Natural killer cell (primary cell): ENCODE results near the gene NAV2. TPM values are rescaled to one million over a fixed set of nuclear protein-coding genes. Genes with fewer than 3 reads are reported as not detected.

ENCODE experiments used
- ATAC-seq, 3 donors: fragments of 150-1000 bp in 2 of 3; fragments of 200-7000 bp in 1 of 3; cut with Tn5 transposase; 1 replicate in 1 of 3; 2 replicates in 2 of 3; pipeline ENCODE4 v1.10.0; 2021; ENCODE audit warnings: mild to moderate bottlenecking in 2 of 3, moderate library complexity in 2 of 3
- DNase-seq, 2 donors: peaks; one replicate each; pipeline versions ENCODE4 v3.0.0 to v3.0.0-alpha.2; 2013 to 2021; ENCODE audit warnings: mixed read lengths in 1 of 2
- H3K27ac ChIP-seq: one replicate; pipeline ENCODE4 v1.5.1; 2013; ENCODE audit warnings: mild to moderate bottlenecking, low read length
- H3K27me3 ChIP-seq: one replicate; pipeline ENCODE4 v1.6.1; 2013; ENCODE audit warnings: low read length; ENCODE audit not compliant: control insufficient read depth, insufficient read depth
- H3K36me3 ChIP-seq: one replicate; pipeline ENCODE4 v1.6.1; 2013; ENCODE audit warnings: low read length; ENCODE audit not compliant: control insufficient read depth, insufficient read depth
- H3K4me1 ChIP-seq: one replicate; pipeline ENCODE4 v1.6.1; 2013; ENCODE audit warnings: low read length; ENCODE audit not compliant: control insufficient read depth, insufficient read depth
- H3K4me3 ChIP-seq: one replicate; pipeline ENCODE4 v1.5.1; 2013; ENCODE audit warnings: low read length
- H3K9me3 ChIP-seq: one replicate; pipeline ENCODE4 v1.6.1; 2013; ENCODE audit warnings: low read length; ENCODE audit not compliant: control insufficient read depth, insufficient read depth
- H3K27ac Mint-ChIP-seq, 2 donors: one replicate each; pipeline ENCODE4 v1.8.0; 2022; ENCODE audit warnings: mild to moderate bottlenecking in 2 of 2, mixed read lengths in 2 of 2, moderate library complexity in 1 of 2
- H3K27me3 Mint-ChIP-seq, 2 donors: one replicate each; pipeline ENCODE4 v1.8.0; 2022; ENCODE audit warnings: low read depth in 2 of 2, mixed read lengths in 2 of 2
- H3K36me3 Mint-ChIP-seq: one replicate; pipeline ENCODE4 v1.8.0; 2022; ENCODE audit warnings: mixed read lengths
- H3K4me1 Mint-ChIP-seq, 2 donors: one replicate each; pipeline ENCODE4 v1.8.0; 2022; ENCODE audit warnings: mixed read lengths in 2 of 2
- H3K4me3 Mint-ChIP-seq: one replicate; pipeline ENCODE4 v1.8.0; 2022; ENCODE audit warnings: mild to moderate bottlenecking, moderate library complexity, mixed read lengths
- H3K9me3 Mint-ChIP-seq, 2 donors: one replicate each; pipeline ENCODE4 v1.8.0; 2022; ENCODE audit warnings: mixed read lengths in 2 of 2
- CTCF ChIP-seq: fragments of 200-600 bp; IDR thresholded peaks from one replicate; pipeline ENCODE4 v1.8.0; 2022; ENCODE audit warnings: antibody characterized with exemption
- WGBS: methylation state at CpG from one replicate; pipeline ENCODE4 v1.1.7; 2013; ENCODE audit warnings: missing lambda C conversion rate; ENCODE audit not compliant: insufficient coverage; 5-methylcytosine and 5-hydroxymethylcytosine counted together
- intact Hi-C: fragments of 100-400 bp; cut with micrococcal nuclease; formaldehyde crosslinking; loops from one replicate; pipeline ENCODE4 v1.14.2; 2022
- total RNA-seq, 4 donors: library from RNA; stranded (reverse); fragments of 120-200 nt in 1 of 4; gene quantifications; one replicate each; pipeline versions ENCODE4 v1.2.3 to v1.2.4, GENCODE V29; 2013 to 2022

NAV2 gene
- total RNA-seq, 3 donors from 2014 or later (not counting 1 experiment from before 2014, with no cell fraction given): 0.14 to 1.6 (median 0.43) TPM

GRCh38 chr11:19735157-19735908, 22.7 kb downstream of the NAV2 start:
- TF ChIP-seq CTCF: no peak
- no peaks in the 10 kb centered on the region for H3K36me3 Mint-ChIP-seq
- H3K27ac Mint-ChIP-seq: no peak overlapping the region
- Histone ChIP-seq H3K9me3 (no peaks in the 10 kb centered on the region), H3K4me1 (no peaks in the 10 kb centered on the region), H3K36me3 (no peaks in the 10 kb centered on the region), H3K27ac (no peak overlapping the region), H3K27me3 (no peaks in the 10 kb centered on the region), H3K4me3 (no peak overlapping the region)
- no peak overlapping the region for H3K4me3 Mint-ChIP-seq
- H3K4me1 Mint-ChIP-seq: no peaks in the 10 kb centered on the region
- H3K27me3 Mint-ChIP-seq: no peaks in the 10 kb centered on the region
- 88% methylated on average over 7 of the region's 7 CpGs for WGBS
- intact Hi-C loops: no loop called here
- DNase-seq: no peak
- no peak for ATAC-seq
- H3K9me3 Mint-ChIP-seq: no peaks in the 10 kb centered on the region

GRCh38 chr11:19735909-19736498, 23.4 kb downstream of the NAV2 start:
- H3K27ac Mint-ChIP-seq: no peak overlapping the region
- no peaks in the 10 kb centered on the region for H3K36me3 ChIP-seq
- no peak overlapping the region for H3K4me3 Mint-ChIP-seq
- no peaks in the 10 kb centered on the region for H3K27me3 ChIP-seq
- no peaks in the 10 kb centered on the region for H3K9me3 Mint-ChIP-seq
- H3K27me3 Mint-ChIP-seq: no peaks in the 10 kb centered on the region
- H3K4me1 Mint-ChIP-seq: no peaks in the 10 kb centered on the region
- H3K27ac ChIP-seq: no peak overlapping the region
- H3K36me3 Mint-ChIP-seq: no peaks in the 10 kb centered on the region
- intact Hi-C loops: no loop called here
- ATAC-seq (no peak), DNase-seq (no peak)
- no peak for TF ChIP-seq CTCF
- H3K4me3 ChIP-seq: no peak overlapping the region
- no peaks in the 10 kb centered on the region for H3K4me1 ChIP-seq
- WGBS: 93% methylated on average over 2 of the region's 2 CpGs
- H3K9me3 ChIP-seq: no peaks in the 10 kb centered on the region

- ATAC-seq: no peak
- Histone ChIP-seq H3K4me3 (no peak overlapping the region), H3K27me3 (no peaks in the 10 kb centered on the region), H3K36me3 (no peaks in the 10 kb centered on the region), H3K4me1 (no peaks in the 10 kb centered on the region), H3K27ac (no peak overlapping the region), H3K9me3 (no peaks in the 10 kb centered on the region)
- no peaks in the 10 kb centered on the region for H3K4me1 Mint-ChIP-seq
- no peaks in the 10 kb centered on the region for H3K27me3 Mint-ChIP-seq
- no peak for TF ChIP-seq CTCF
- intact Hi-C loops: no loop called here
- 93% methylated on average over 3 of the region's 3 CpGs for WGBS
- H3K4me3 Mint-ChIP-seq: no peak overlapping the region
- H3K27ac Mint-ChIP-seq: no peak overlapping the region
- no peak for DNase-seq
- no peaks in the 10 kb centered on the region for H3K36me3 Mint-ChIP-seq
- H3K9me3 Mint-ChIP-seq: no peaks in the 10 kb centered on the region
These were observed 24.2 kb downstream of the NAV2 start for GRCh38 chr11:19736831-19737230.
